Activated T-cell treated with anti-CD3 and anti-CD28 coated beads, Interleukin-2, amount 50 U/mL, for 4 hours (primary cell): ENCODE measurements around the gene ATP11A. TPM values are rescaled to one million over a fixed set of nuclear protein-coding genes. Genes with fewer than 3 reads are reported as not detected.
"Not testable (repeated sequence)": the region's sequence is repeated elsewhere in the genome, so short reads cannot be mapped to it uniquely, and the experiment has no call there.

Source experiments
- ATAC-seq, 2 donors: fragments of 200-7000 bp; cut with Tn5 transposase; one replicate each; pipeline ENCODE4 v1.10.0; 2021
- DNase-seq: peaks from one replicate; pipeline ENCODE4 v3.0.0-alpha.2; 2020
- H3K27me3 Mint-ChIP-seq: one replicate; pipeline ENCODE4 v1.8.0; 2021; ENCODE audit warnings: low read depth, mixed read lengths
- H3K36me3 Mint-ChIP-seq: one replicate; pipeline ENCODE4 v1.8.0; 2022; ENCODE audit warnings: mixed read lengths; ENCODE audit not compliant: insufficient read depth
- H3K4me1 Mint-ChIP-seq: one replicate; pipeline ENCODE4 v1.8.0; 2021; ENCODE audit warnings: low read depth, mixed read lengths
- H3K4me3 Mint-ChIP-seq: one replicate; pipeline ENCODE4 v1.8.0; 2021; ENCODE audit warnings: mild to moderate bottlenecking, moderate library complexity, mixed read lengths
- H3K9me3 Mint-ChIP-seq: one replicate; pipeline ENCODE4 v1.8.0; 2021; ENCODE audit warnings: mixed read lengths
- total RNA-seq, 3 donors: library from RNA; stranded (reverse); gene quantifications; one replicate each; pipeline ENCODE4 v1.2.1, GENCODE V29; 2021

ATP11A gene
- total RNA-seq, 3 donors from 2014 or later: 34.7 to 40.8 (median 35.6) TPM

GRCh38 chr13:112679932-112680677 is 9.7 kb upstream of the ATP11A start:
- H3K4me1 Mint-ChIP-seq: no peaks in the 10 kb centered on the region
- no peak for ATAC-seq
- H3K4me3 Mint-ChIP-seq: no peak overlapping the region
- no peaks in the 10 kb centered on the region for H3K27me3 Mint-ChIP-seq
- no peak for DNase-seq
- no peaks in the 10 kb centered on the region for H3K9me3 Mint-ChIP-seq
- no peaks in the 10 kb centered on the region for H3K36me3 Mint-ChIP-seq

GRCh38 chr13:112680741-112681360 is 9.0 kb upstream of the ATP11A start:
- no peaks in the 10 kb centered on the region for H3K9me3 Mint-ChIP-seq
- H3K36me3 Mint-ChIP-seq: no peaks in the 10 kb centered on the region
- no peaks in the 10 kb centered on the region for H3K27me3 Mint-ChIP-seq
- DNase-seq (no peak), ATAC-seq (no peak)
- no peaks in the 10 kb centered on the region for H3K4me1 Mint-ChIP-seq
- H3K4me3 Mint-ChIP-seq: no peak overlapping the region

- H3K36me3 Mint-ChIP-seq: no peaks in the 10 kb centered on the region
- no peak overlapping the region for H3K4me3 Mint-ChIP-seq
- H3K27me3 Mint-ChIP-seq: no peaks in the 10 kb centered on the region
- ATAC-seq (no peak), DNase-seq (no peak)
- H3K4me1 Mint-ChIP-seq: peaks cover 6% of the 10 kb centered on the region
- H3K9me3 Mint-ChIP-seq: no peaks in the 10 kb centered on the region
These were observed 6.3 kb upstream of the ATP11A start for GRCh38 chr13:112683581-112683980.

- Mint-ChIP-seq H3K4me3 (no peak overlapping the region), H3K4me1 (peaks cover 13% of the 10 kb centered on the region), H3K9me3 (no peaks in the 10 kb centered on the region), H3K36me3 (no peaks in the 10 kb centered on the region), H3K27me3 (no peaks in the 10 kb centered on the region)
- ATAC-seq (no peak), DNase-seq (no peak)
These were observed 5.6 kb upstream of the ATP11A start for GRCh38 chr13:112684071-112684845.

GRCh38 chr13:112685189-112685805 is 4.5 kb upstream of the ATP11A start:
- not testable (repeated sequence) for H3K27me3 Mint-ChIP-seq, ATAC-seq, H3K36me3 Mint-ChIP-seq, H3K9me3 Mint-ChIP-seq, DNase-seq, H3K4me3 Mint-ChIP-seq
- H3K4me1 Mint-ChIP-seq: peaks cover 14% of the 10 kb centered on the region

- no peak overlapping the region for H3K4me3 Mint-ChIP-seq
- no peak for ATAC-seq
- no peaks in the 10 kb centered on the region for H3K27me3 Mint-ChIP-seq
- H3K9me3 Mint-ChIP-seq: no peaks in the 10 kb centered on the region
- no peak for DNase-seq
- H3K4me1 Mint-ChIP-seq: peaks cover 16% of the 10 kb centered on the region
- no peaks in the 10 kb centered on the region for H3K36me3 Mint-ChIP-seq
These were observed 3.9 kb upstream of the ATP11A start for GRCh38 chr13:112685896-112686295.

GRCh38 chr13:112686364-112686763 is 3.5 kb upstream of the ATP11A start:
- DNase-seq: no peak
- Mint-ChIP-seq H3K4me1 (peaks cover 17% of the 10 kb centered on the region), H3K9me3 (no peaks in the 10 kb centered on the region), H3K36me3 (no peaks in the 10 kb centered on the region), H3K4me3 (no peak overlapping the region), H3K27me3 (no peaks in the 10 kb centered on the region)
- no peak for ATAC-seq

GRCh38 chr13:112686987-112687386 is 2.9 kb upstream of the ATP11A start:
- H3K36me3 Mint-ChIP-seq: no peaks in the 10 kb centered on the region
- H3K27me3 Mint-ChIP-seq: no peaks in the 10 kb centered on the region
- H3K9me3 Mint-ChIP-seq: no peaks in the 10 kb centered on the region
- H3K4me3 Mint-ChIP-seq: no peak overlapping the region
- DNase-seq (no peak), ATAC-seq (no peak)
- H3K4me1 Mint-ChIP-seq: peaks cover 23% of the 10 kb centered on the region

GRCh38 chr13:112687836-112688559 is 1.8 kb upstream of the ATP11A start:
- Mint-ChIP-seq H3K4me1 (peaks cover 33% of the 10 kb centered on the region), H3K4me3 (peak overlapping the region; percentile 85), H3K36me3 (no peaks in the 10 kb centered on the region), H3K27me3 (no peaks in the 10 kb centered on the region), H3K9me3 (no peaks in the 10 kb centered on the region)
- ATAC-seq (no peak), DNase-seq (no peak)

- Mint-ChIP-seq H3K36me3 (no peaks in the 10 kb centered on the region), H3K27me3 (no peaks in the 10 kb centered on the region), H3K9me3 (no peaks in the 10 kb centered on the region), H3K4me3 (peak overlapping the region; percentile 85), H3K4me1 (peaks cover 38% of the 10 kb centered on the region)
- ATAC-seq (peak; percentile 16 to 23), DNase-seq (peak; percentile 49)
These were observed 1.1 kb upstream of the ATP11A start for GRCh38 chr13:112688560-112689302.

- H3K4me1 Mint-ChIP-seq: peaks cover 45% of the 10 kb centered on the region
- no peak for DNase-seq
These were observed 568 bp downstream of the ATP11A start for GRCh38 chr13:112690283-112690929.

GRCh38 chr13:112692104-112692503 is 2.3 kb downstream of the ATP11A start:
- Mint-ChIP-seq H3K9me3 (no peaks in the 10 kb centered on the region), H3K27me3 (no peaks in the 10 kb centered on the region), H3K4me1 (peaks cover 45% of the 10 kb centered on the region), H3K4me3 (peak overlapping the region; percentile 86), H3K36me3 (no peaks in the 10 kb centered on the region)
- ATAC-seq (no peak), DNase-seq (no peak)

More at GRCh38 chr13:112690283-112690929, 568 bp downstream of the ATP11A start:
- Mint-ChIP-seq H3K9me3 (no peaks in the 10 kb centered on the region), H3K4me3 (peak overlapping the region; percentile 86), H3K36me3 (no peaks in the 10 kb centered on the region), H3K27me3 (no peaks in the 10 kb centered on the region)
- peak; percentile 9 to 20 for ATAC-seq

- DNase-seq: no peak
- H3K27me3 Mint-ChIP-seq: no peaks in the 10 kb centered on the region
- no peaks in the 10 kb centered on the region for H3K36me3 Mint-ChIP-seq
- H3K4me1 Mint-ChIP-seq: peaks cover 45% of the 10 kb centered on the region
- peak overlapping the region; percentile 86 for H3K4me3 Mint-ChIP-seq
- ATAC-seq: no peak
- H3K9me3 Mint-ChIP-seq: no peaks in the 10 kb centered on the region
These were observed 2.7 kb downstream of the ATP11A start for GRCh38 chr13:112692586-112692985.
